Stimulated activated CD4-positive, alpha-beta T cell treated with anti-CD3 and anti-CD28 coated beads, Interleukin-12 subunit alpha, Interleukin-12 subunit beta, amount 100 ng/mL, for 48 hours (primary cell): Measurements from ENCODE around the gene CHRND.

Source experiments
- DNase-seq, 3 donors: peaks; one replicate each; pipeline ENCODE4 v3.0.0-alpha.2; 2020; ENCODE audit warnings: low read depth in 2 of 3, low spot score in 1 of 3

CHRND gene

GRCh38 chr2:232541195-232541960 is 15.4 kb downstream of the CHRND start:
- no peak for DNase-seq

- no peak for DNase-seq
These were observed 16.2 kb downstream of the CHRND start for GRCh38 chr2:232541961-232542714.

- DNase-seq: no peak
These were observed 16.9 kb downstream of the CHRND start for GRCh38 chr2:232542715-232543467.

GRCh38 chr2:232543491-232543890 is 17.5 kb downstream of the CHRND start:
- no peak for DNase-seq

DNA sequence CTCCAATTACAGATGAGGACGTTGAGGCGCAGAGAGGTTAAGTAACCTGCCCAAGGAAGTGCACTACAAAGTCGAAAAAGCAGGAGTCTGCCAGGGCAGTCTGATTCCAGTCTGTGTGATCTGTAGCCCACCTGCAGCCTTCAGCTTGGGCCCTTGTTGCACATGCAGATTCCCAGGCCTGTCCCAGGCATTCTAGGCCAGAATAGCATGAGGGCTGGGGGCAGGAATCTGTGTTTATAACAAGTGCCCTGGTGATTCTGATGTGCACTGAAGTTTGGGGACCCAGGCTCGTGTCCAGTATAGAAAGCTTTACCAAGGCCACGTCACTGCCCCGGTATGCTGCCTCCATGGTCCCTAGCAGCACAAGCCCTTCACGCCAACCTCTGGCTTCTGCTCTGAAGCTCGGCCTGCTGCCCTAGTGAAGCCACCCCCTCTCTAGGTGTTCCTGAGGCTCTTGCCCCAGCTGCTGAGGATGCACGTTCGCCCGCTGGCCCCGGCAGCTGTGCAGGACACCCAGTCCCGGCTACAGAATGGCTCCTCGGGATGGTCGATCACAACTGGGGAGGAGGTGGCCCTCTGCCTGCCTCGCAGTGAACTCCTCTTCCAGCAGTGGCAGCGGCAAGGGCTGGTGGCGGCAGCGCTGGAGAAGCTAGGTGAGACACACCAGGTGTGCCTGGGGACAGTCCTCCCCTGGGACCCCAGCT is 18.1 kb downstream of the CHRND start:
- DNase-seq: no peak

- no peak for DNase-seq
These were observed 18.7 kb downstream of the CHRND start for GRCh38 chr2:232544674-232545073.

- no peak for DNase-seq
These were observed 19.8 kb downstream of the CHRND start for GRCh38 chr2:232545511-232546375.

DNA sequence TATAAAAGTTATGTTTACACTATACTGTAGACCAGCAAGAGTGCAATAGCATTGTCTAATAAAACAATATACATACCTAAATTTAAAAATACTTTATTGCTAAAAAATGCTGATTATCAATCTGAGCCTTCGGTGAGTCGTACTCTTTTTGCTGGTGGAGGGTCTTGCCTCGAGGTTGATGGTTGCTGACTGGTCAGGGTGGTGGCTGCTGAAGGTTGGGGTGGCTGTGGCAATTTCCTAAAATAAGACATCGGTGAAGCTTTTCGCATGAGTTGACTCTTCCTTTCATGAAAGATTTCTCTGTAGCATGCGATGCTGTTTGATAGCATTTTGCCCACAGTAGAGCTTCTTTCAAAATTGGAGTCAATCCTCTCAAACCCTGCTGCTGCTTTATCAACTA is 22.0 kb downstream of the CHRND start:
- no peak for DNase-seq

DNA sequence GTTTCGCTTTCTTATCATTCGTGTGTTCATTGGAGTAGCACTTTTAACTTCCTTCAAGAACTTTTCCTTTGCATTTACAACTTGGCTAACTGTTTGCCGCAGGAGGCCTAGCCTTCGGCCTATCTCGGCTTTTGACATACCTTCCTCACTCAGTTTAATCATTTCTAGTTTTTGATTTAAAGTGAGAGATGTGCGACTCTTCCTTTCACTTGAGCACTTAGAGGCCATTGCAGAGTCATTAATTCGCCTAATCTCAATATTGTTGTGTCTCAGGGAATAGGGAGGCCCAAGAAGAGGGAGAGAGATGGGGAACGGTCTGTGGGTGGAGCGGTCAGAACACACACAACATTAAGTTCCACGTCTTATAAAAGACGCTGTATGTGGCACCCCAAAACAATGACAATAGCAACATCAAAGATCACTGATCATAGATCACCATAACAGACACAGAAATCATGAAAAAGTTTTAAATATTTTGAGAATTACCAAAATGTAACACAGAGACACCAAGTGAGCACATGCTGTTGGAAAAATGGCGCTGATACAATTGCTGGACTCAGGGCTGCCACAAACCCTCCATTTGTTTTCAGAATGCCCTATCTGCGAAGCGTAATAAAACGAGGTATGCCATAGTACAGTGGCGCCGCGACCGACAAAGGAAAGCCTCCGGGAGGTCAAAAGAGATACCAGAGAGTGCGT is 23.8 kb downstream of the CHRND start:
- no peak for DNase-seq

- DNase-seq: peak; percentile 88 to 90 (median 88)
These were observed 24.6 kb downstream of the CHRND start, which contains the start of the genes EIF4E2 and TIGD1 for GRCh38 chr2:232550354-232551249. TSS of gene EIF4E2 (plus strand) at chr2:232550689. CDS start at chr2:232550725, 36 bp downstream. TSS of gene TIGD1 (minus strand) at chr2:232550557. CDS start at chr2:232549882, 675 bp downstream.

- no peak for DNase-seq
These were observed 25.3 kb downstream of the CHRND start for GRCh38 chr2:232551250-232551638.

- no peak for DNase-seq
These were observed 25.8 kb downstream of the CHRND start for GRCh38 chr2:232551776-232552175.

GRCh38 chr2:232556426-232556825 is 30.5 kb downstream of the CHRND start:
- DNase-seq: no peak

- DNase-seq: no peak
These were observed 36.7 kb downstream of the CHRND start for GRCh38 chr2:232562515-232563151.

- no peak for DNase-seq
These were observed 37.6 kb downstream of the CHRND start for GRCh38 chr2:232563580-232563979.

GRCh38 chr2:232567721-232568120 is 41.8 kb downstream of the CHRND start:
- DNase-seq: no peak

DNA sequence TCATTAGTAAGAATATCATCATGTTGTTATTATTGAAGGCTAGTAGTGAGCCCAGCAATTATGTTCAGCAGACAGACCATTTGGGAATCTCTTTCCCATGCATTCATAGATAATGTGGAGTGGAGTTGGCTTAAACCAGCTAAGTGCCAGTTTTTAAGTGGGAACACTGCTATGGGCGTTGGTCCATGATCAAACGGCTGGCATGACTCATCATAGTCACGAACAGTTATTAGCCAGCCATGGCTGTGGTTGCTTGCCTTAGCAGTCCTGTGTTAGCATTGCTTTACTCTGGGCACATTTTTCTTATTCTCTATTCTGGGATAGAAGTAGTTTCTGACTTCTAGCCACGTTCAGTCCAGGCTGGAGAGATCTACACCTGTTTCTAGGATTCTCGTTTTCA is 42.2 kb downstream of the CHRND start:
- no peak for DNase-seq

DNA sequence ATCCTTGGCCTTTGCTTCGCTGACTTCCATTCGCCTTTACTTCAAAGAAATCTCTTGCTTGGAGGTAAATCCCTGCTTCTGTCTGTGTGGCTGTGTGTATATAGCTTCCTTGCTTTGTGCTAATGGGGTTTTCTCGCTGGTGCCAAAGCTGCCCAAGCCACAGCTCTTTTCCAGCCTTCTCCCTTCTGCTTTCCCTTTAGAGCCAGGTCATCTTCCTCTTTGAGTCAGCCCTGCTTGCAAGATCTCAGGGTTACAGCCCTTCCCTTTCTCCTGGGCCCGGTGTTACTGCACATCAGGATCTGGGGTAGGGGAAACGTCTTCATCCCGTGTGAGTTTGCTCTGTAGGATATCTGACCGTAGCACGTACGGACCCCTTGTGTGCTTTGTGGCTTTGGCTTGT is 43.6 kb downstream of the CHRND start:
- DNase-seq: no peak
